ENCODE results near the gene SHPK. TPM values are rescaled to one million over a fixed set of nuclear protein-coding genes. Genes with fewer than 3 reads are reported as not detected.
A peak's percentile ranks its signal among the peaks of the same experiment; 100 is the strongest.

The SHPK gene
- total RNA-seq, 1 experiment from 2014 or later: 8.4 TPM

- intact Hi-C loops (cut with micrococcal nuclease; ENCODE audit: unreplicated experiment): no loop called here
- DNase-seq (ENCODE audit: low read depth, low spot score): no peak
These were observed 77.3 kb downstream of the SHPK start for GRCh38 chr17:3558603-3559269.

More at GRCh38 chr17:3558603-3559269, 77.3 kb downstream of the SHPK start:
- Histone ChIP-seq H3K4me3 (ENCODE audit: low read depth in 2 of 2, low read length in 2 of 2) (no peak overlapping the region), H3K27me3 (ENCODE audit: control insufficient read depth, insufficient read depth, low read length) (no peaks in the 10 kb centered on the region), H3K36me3 (ENCODE audit: control insufficient read depth, insufficient read depth, low read length) (no peaks in the 10 kb centered on the region), H3K27ac (ENCODE audit: low read length) (no peak overlapping the region), H3K4me1 (ENCODE audit: control insufficient read depth, insufficient read depth, low read length) (no peaks in the 10 kb centered on the region), H3K9me3 (ENCODE audit: control insufficient read depth, insufficient read depth, low read depth, low read length) (no peaks in the 10 kb centered on the region)
- in situ Hi-C loops (cut with HindIII; ENCODE audit: low pct_unique_long_range_greater_than_20kb, low sequenced_read_pairs): no loop called here
- no TSS peak for BruUV-seq (replicated peaks)
- peak; percentile 57 for ATAC-seq
- ChIA-PET CTCF (no interaction called here), POLR2A (no interaction called here)
- TF ChIP-seq SIN3A (IDR thresholded peaks at IDR 0.05; ENCODE audit: borderline replicate concordance, insufficient read depth, low read depth, low read length) (no peak), POLR2AphosphoS5 (IDR thresholded peaks at IDR 0.05; ENCODE audit: low read depth, low read length) (no peak), CTCF (IDR thresholded peaks at IDR 0.05) (no peak), TCF7L2 (IDR thresholded peaks at IDR 0.05; ENCODE audit: low read depth, low read length) (no peak)
- TF ChIP-seq, protein P1, sequence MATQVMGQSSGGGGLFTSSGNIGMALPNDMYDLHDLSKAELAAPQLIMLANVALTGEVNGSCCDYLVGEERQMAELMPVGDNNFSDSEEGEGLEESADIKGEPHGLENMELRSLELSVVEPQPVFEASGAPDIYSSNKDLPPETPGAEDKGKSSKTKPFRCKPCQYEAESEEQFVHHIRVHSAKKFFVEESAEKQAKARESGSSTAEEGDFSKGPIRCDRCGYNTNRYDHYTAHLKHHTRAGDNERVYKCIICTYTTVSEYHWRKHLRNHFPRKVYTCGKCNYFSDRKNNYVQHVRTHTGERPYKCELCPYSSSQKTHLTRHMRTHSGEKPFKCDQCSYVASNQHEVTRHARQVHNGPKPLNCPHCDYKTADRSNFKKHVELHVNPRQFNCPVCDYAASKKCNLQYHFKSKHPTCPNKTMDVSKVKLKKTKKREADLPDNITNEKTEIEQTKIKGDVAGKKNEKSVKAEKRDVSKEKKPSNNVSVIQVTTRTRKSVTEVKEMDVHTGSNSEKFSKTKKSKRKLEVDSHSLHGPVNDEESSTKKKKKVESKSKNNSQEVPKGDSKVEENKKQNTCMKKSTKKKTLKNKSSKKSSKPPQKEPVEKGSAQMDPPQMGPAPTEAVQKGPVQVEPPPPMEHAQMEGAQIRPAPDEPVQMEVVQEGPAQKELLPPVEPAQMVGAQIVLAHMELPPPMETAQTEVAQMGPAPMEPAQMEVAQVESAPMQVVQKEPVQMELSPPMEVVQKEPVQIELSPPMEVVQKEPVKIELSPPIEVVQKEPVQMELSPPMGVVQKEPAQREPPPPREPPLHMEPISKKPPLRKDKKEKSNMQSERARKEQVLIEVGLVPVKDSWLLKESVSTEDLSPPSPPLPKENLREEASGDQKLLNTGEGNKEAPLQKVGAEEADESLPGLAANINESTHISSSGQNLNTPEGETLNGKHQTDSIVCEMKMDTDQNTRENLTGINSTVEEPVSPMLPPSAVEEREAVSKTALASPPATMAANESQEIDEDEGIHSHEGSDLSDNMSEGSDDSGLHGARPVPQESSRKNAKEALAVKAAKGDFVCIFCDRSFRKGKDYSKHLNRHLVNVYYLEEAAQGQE (IDR thresholded peaks at IDR 0.05; ENCODE audit: insufficient read depth in 1 of 2, low read depth in 2 of 2, low read length in 1 of 2): no peak

Other genes starting within 250 kb of the SHPK start
- gene OR3A2, start 249.9 kb downstream of the SHPK start, total RNA-seq (2021; ENCODE audit: unreplicated experiment): not detected
- gene OR1E1, start 237.8 kb downstream of the SHPK start, total RNA-seq (2021; ENCODE audit: unreplicated experiment): not detected
- gene OR3A3, start 224.9 kb downstream of the SHPK start, total RNA-seq (2021; ENCODE audit: unreplicated experiment): not detected
- not detected for gene OR1E2, start 202.4 kb downstream of the SHPK start, total RNA-seq (2021; ENCODE audit: unreplicated experiment)
- gene SPATA22, start 164.4 kb downstream of the SHPK start, total RNA-seq (2021; ENCODE audit: unreplicated experiment): not detected
- gene ASPA, start 160.3 kb downstream of the SHPK start, total RNA-seq (2021; ENCODE audit: unreplicated experiment): not detected
- 0.31 TPM for gene TRPV3, start 78.4 kb downstream of the SHPK start, total RNA-seq (2021; ENCODE audit: unreplicated experiment)
- 3.4 TPM for gene TRPV1, start 26.8 kb downstream of the SHPK start, total RNA-seq (2021; ENCODE audit: unreplicated experiment)
- 20.4 TPM for gene CTNS, start 510 bp upstream of the SHPK start, total RNA-seq (2021; ENCODE audit: unreplicated experiment)
- gene TAX1BP3, start 32.3 kb upstream of the SHPK start, total RNA-seq (2021; ENCODE audit: unreplicated experiment): 122 TPM
- 65.9 TPM for gene EMC6, start 32.6 kb upstream of the SHPK start, total RNA-seq (2021; ENCODE audit: unreplicated experiment)
- gene P2RX5, start 59.9 kb upstream of the SHPK start, total RNA-seq (2021; ENCODE audit: unreplicated experiment): 14.9 TPM
- gene HASPIN, start 87.7 kb upstream of the SHPK start, total RNA-seq (2021; ENCODE audit: unreplicated experiment): 10.6 TPM
- gene ITGAE, start 164.9 kb upstream of the SHPK start, total RNA-seq (2021; ENCODE audit: unreplicated experiment): 20.9 TPM
- 28.1 TPM for gene NCBP3, start 210.0 kb upstream of the SHPK start, total RNA-seq (2021; ENCODE audit: unreplicated experiment)

Data from Panc1 (cell line).